Spleen (tissue), 11 donors: ENCODE measurements around the gene SPRR2E. TPM values are rescaled to one million over a fixed set of nuclear protein-coding genes. Genes with fewer than 3 reads are reported as not detected.

Experiments
- DNase-seq: peaks from one replicate; pipeline ENCODE4 v3.0.0-alpha.2; 2020
- H3K27ac ChIP-seq, 8 donors: fragments of 200-600 bp; sonication (generic) in 7 of 8; 1 replicate in 4 of 8; 2 replicates in 4 of 8; pipeline versions ENCODE4 v1.5.0 to v1.8.0; 2016 to 2021; ENCODE audit warnings: inconsistent platforms in 4 of 8, mild to moderate bottlenecking in 4 of 8, moderate library complexity in 1 of 8
- H3K27me3 ChIP-seq, 7 donors: fragments of 200-600 bp; sonication (generic) in 6 of 7; replicated peaks in 1 of 7; 1 replicate in 4 of 7; 2 replicates in 3 of 7; pipeline versions ENCODE4 v1.5.0 to v1.8.0; 2016 to 2021; ENCODE audit warnings: inconsistent platforms in 3 of 7, mild to moderate bottlenecking in 1 of 7
- H3K36me3 ChIP-seq, 6 donors: fragments of 200-600 bp; sonication (generic) in 5 of 6; 1 replicate in 4 of 6; 2 replicates in 2 of 6; pipeline versions ENCODE4 v1.5.0 to v1.8.0; 2016 to 2021; ENCODE audit warnings: inconsistent platforms in 2 of 6
- H3K4me1 ChIP-seq, 6 donors: fragments of 200-600 bp; sonication (generic) in 5 of 6; 1 replicate in 3 of 6; 2 replicates in 3 of 6; pipeline versions ENCODE4 v1.5.0 to v1.8.0; 2016 to 2021; ENCODE audit warnings: inconsistent platforms in 3 of 6
- H3K4me3 ChIP-seq, 8 donors: fragments of 200-600 bp; sonication (generic) in 7 of 8; 1 replicate in 4 of 8; 2 replicates in 4 of 8; pipeline versions ENCODE4 v1.5.0 to v1.8.0; 2016 to 2021; ENCODE audit warnings: inconsistent platforms in 4 of 8, mild to moderate bottlenecking in 4 of 8, moderate library complexity in 2 of 8
- H3K9me3 ChIP-seq, 8 donors: fragments of 200-600 bp; sonication (generic) in 7 of 8; 1 replicate in 4 of 8; 2 replicates in 4 of 8; pipeline versions ENCODE4 v1.5.0 to v1.8.0; 2016 to 2021; ENCODE audit warnings: inconsistent platforms in 4 of 8
- CTCF ChIP-seq, 11 experiments: fragments of 200-600 bp in 7 of 11; fragments of 450-650 bp in 4 of 11; sonication (generic) in 4 of 11; IDR thresholded peaks in 8 of 11; conservative IDR thresholded peaks in 3 of 11; 1 replicate in 7 of 11; 2 replicates in 4 of 11; pipeline versions ENCODE4 v1.4.0 to v1.8.0; 2016 to 2021; ENCODE audit warnings: antibody characterized with exemption in 11 of 11, inconsistent platforms in 4 of 11, mild to moderate bottlenecking in 1 of 11
- POLR2A ChIP-seq, 3 donors: fragments of 450-650 bp; IDR thresholded peaks; one replicate each; pipeline ENCODE4 v1.5.1; 2017; ENCODE audit warnings: antibody characterized with exemption in 3 of 3, mild to moderate bottlenecking in 1 of 3
- POLR2AphosphoS5 ChIP-seq, 3 donors: sonication (generic); formaldehyde crosslinking; IDR thresholded peaks; one replicate each; pipeline ENCODE4 v1.5.1; 2017; ENCODE audit warnings: antibody characterized with exemption in 3 of 3
- WGBS, 5 donors: extraction: QIAGEN DNeasy Blood & Tissue Kit in 3 of 5; methylation state at CpG; one replicate each; pipeline versions ENCODE4 v1.1.5 to v1.1.7; 2013 to 2018; 5-methylcytosine and 5-hydroxymethylcytosine counted together
- intact Hi-C: fragments of 100-400 bp; cut with DNase I; formaldehyde crosslinking; loops from one replicate; pipeline ENCODE4 v1.15.0; 2023; ENCODE audit warnings: low total_unique reads
- polyA plus RNA-seq, 3 donors: library from polyadenylated mRNA; stranded (reverse); fragments of 200-250 nt; gene quantifications; one replicate each; pipeline ENCODE4 v1.2.1, GENCODE V29; 2013
- total RNA-seq, 7 donors: library from RNA; depleted of rRNA in 3 of 7; stranded (reverse); fragments of >200 nt in 3 of 7; fragmentation: NEBNext Ultra II Directional in 4 of 7; extraction: Animal tissue kit (Norgen Biotek cat#: 25700) in 4 of 7; gene quantifications; one replicate each; pipeline versions ENCODE4 v1.1.0 to v1.2.1, GENCODE V29; 2016 to 2021
- donor health status: healthy with polysubstance abuse.
- donor health status: DM: no; HTN: no; CAD: no; lungs with moderate emphysema.
- donor health status: DM: no; HTN: no; CAD: no.
- donor health status: Bipolar disorder and iron deficiency.
- donor health status: healthy.
- donor health status: DM: no; HTN: no; CAD: no.
- donor health status: DM: yes; HTN: yes; CAD: no.

Gene SPRR2E
- total and polyA plus RNA-seq, 10 donors: 0.45 TPM; not detected in 9

GRCh38 chr1:153071511-153071910, 22.8 kb downstream of the SPRR2E start, which contains the start of gene SPRR2B:
Gene SPRR2B, minus strand, starts transcription at chr1:153071611. Its CDS starts 772 bp downstream, at chr1:153070839.
- H3K36me3 ChIP-seq: no peaks in the 10 kb centered on the region
- intact Hi-C loops: no loop called here
- WGBS, 5 donors: 48 to 88% (median 84%) methylated on average over 2 of the region's 2 CpGs
- TF ChIP-seq CTCF (IDR thresholded peaks at IDR 0.05 in 8 of 11, conservative IDR thresholded peaks at IDR 0.05 in 3 of 11): no peak
- TF ChIP-seq POLR2A (IDR thresholded peaks at IDR 0.05): no peak
- TF ChIP-seq POLR2AphosphoS5 (IDR thresholded peaks at IDR 0.05): no peak
- DNase-seq: no peak
- no peaks in the 10 kb centered on the region for H3K27me3 ChIP-seq
- no peaks in the 10 kb centered on the region for H3K9me3 ChIP-seq
- no peaks in the 10 kb centered on the region for H3K4me1 ChIP-seq
- H3K27ac ChIP-seq: no peak within 1 kb of the TSS
- no peak within 1 kb of the TSS for H3K4me3 ChIP-seq

GRCh38 chr1:153070243-153070642, 24.1 kb downstream of the SPRR2E start:
- no peaks in the 10 kb centered on the region for H3K36me3 ChIP-seq
- 66 to 88% (median 76%) methylated on average over 2 of the region's 2 CpGs for WGBS, 5 donors
- no peak for TF ChIP-seq CTCF (IDR thresholded peaks at IDR 0.05 in 8 of 11, conservative IDR thresholded peaks at IDR 0.05 in 3 of 11)
- no peak for TF ChIP-seq POLR2A (IDR thresholded peaks at IDR 0.05)
- TF ChIP-seq POLR2AphosphoS5 (IDR thresholded peaks at IDR 0.05): no peak
- DNase-seq: no peak
- H3K9me3 ChIP-seq: no peaks in the 10 kb centered on the region
- no peak overlapping the region for H3K27ac ChIP-seq
- H3K27me3 ChIP-seq: peaks cover 0 to 4% (median 0%) of the 10 kb centered on the region in 7 donors
- intact Hi-C loops: no loop called here
- no peaks in the 10 kb centered on the region for H3K4me1 ChIP-seq
- H3K4me3 ChIP-seq: no peak overlapping the region

GRCh38 chr1:153058826-153059784, 35.2 kb downstream of the SPRR2E start:
- no peak for DNase-seq
- H3K27me3 ChIP-seq: peaks cover 0 to 29% (median 0%) of the 10 kb centered on the region in 7 donors
- H3K9me3 ChIP-seq: no peaks in the 10 kb centered on the region
- TF ChIP-seq CTCF (IDR thresholded peaks at IDR 0.05 in 8 of 11, conservative IDR thresholded peaks at IDR 0.05 in 3 of 11) (no peak), POLR2AphosphoS5 (IDR thresholded peaks at IDR 0.05) (no peak), POLR2A (IDR thresholded peaks at IDR 0.05) (no peak)
- no peak overlapping the region for H3K4me3 ChIP-seq
- no peaks in the 10 kb centered on the region for H3K4me1 ChIP-seq
- 56 to 72% (median 68%) methylated on average over 6 of the region's 6 CpGs for WGBS, 5 donors
- H3K36me3 ChIP-seq: no peaks in the 10 kb centered on the region
- H3K27ac ChIP-seq: no peak overlapping the region
- intact Hi-C loops: no loop called here

- TF ChIP-seq POLR2AphosphoS5 (IDR thresholded peaks at IDR 0.05) (no peak), CTCF (IDR thresholded peaks at IDR 0.05 in 8 of 11, conservative IDR thresholded peaks at IDR 0.05 in 3 of 11) (no peak), POLR2A (IDR thresholded peaks at IDR 0.05) (no peak)
These were observed 36.2 kb downstream of the SPRR2E start for GRCh38 chr1:153058154-153058553.

More at GRCh38 chr1:153058154-153058553, 36.2 kb downstream of the SPRR2E start:
- peaks cover 0 to 3% (median 0%) of the 10 kb centered on the region in 8 donors for H3K9me3 ChIP-seq
- intact Hi-C loops: no loop called here
- H3K27ac ChIP-seq: no peak overlapping the region
- no peaks in the 10 kb centered on the region for H3K36me3 ChIP-seq
- H3K4me3 ChIP-seq: no peak overlapping the region
- DNase-seq: no peak
- peaks cover 0 to 29% (median 0%) of the 10 kb centered on the region in 7 donors for H3K27me3 ChIP-seq
- 63 to 77% (median 73%) methylated on average over 2 of the region's 2 CpGs for WGBS, 5 donors
- no peaks in the 10 kb centered on the region for H3K4me1 ChIP-seq
